K562 (cell line): Measurements from ENCODE around the gene CD4. TPM values are rescaled to one million over a fixed set of nuclear protein-coding genes. Genes with fewer than 3 reads are reported as not detected.

Experiments used
- AFF4 ChIP-seq: sonication (generic); formaldehyde crosslinking; IDR thresholded peaks from 2 replicates; pipeline ENCODE4 v1.8.0; 2023; ENCODE audit warnings: mild to moderate bottlenecking, missing genetic modification reagents
- ARID2 ChIP-seq: fragments of 450-650 bp; IDR thresholded peaks from 2 replicates; pipeline ENCODE4 v1.6.1; 2017; ENCODE audit warnings: antibody characterized with exemption, mild to moderate bottlenecking
- CBFB ChIP-seq: sonication (generic); formaldehyde crosslinking; IDR thresholded peaks from 2 replicates; pipeline ENCODE4 v1.4.0; 2020; ENCODE audit warnings: mild to moderate bottlenecking, missing genetic modification reagents
- DPF2 ChIP-seq: fragments of 450-650 bp; IDR thresholded peaks from 2 replicates; pipeline ENCODE4 v1.6.1; 2016
- FOSL1 ChIP-seq: fragments of 200-800 bp; sonication (Bioruptor generic); conservative IDR thresholded peaks from 2 replicates; pipeline ENCODE4 v1.6.1; 2016; ENCODE audit warnings: missing genetic modification characterization, missing compliant biosample characterization
- HDGF ChIP-seq: fragments of 450-650 bp; IDR thresholded peaks from 2 replicates; pipeline ENCODE4 v1.6.1; 2016
- HINFP ChIP-seq: fragments of 450-650 bp; conservative IDR thresholded peaks from 2 replicates; pipeline ENCODE4 v1.6.1; 2016; ENCODE audit warnings: missing genetic modification characterization, low read depth, mild to moderate bottlenecking, control low read depth, missing compliant biosample characterization
- MCM2 ChIP-seq: fragments of 450-650 bp; IDR thresholded peaks from 2 replicates; pipeline ENCODE4 v1.6.1; 2017; ENCODE audit warnings: low read depth, mild to moderate bottlenecking
- NR1H2 ChIP-seq: sonication (generic); formaldehyde crosslinking; IDR thresholded peaks from 2 replicates; pipeline ENCODE4 v1.4.0; 2020; ENCODE audit warnings: mild to moderate bottlenecking, missing genetic modification reagents
- PRMT5 ChIP-seq: sonication (generic); formaldehyde crosslinking; IDR thresholded peaks from 2 replicates; pipeline ENCODE4 v1.5.0; 2020; ENCODE audit warnings: missing genetic modification reagents
- RNF2 ChIP-seq: sonication (generic); IDR thresholded peaks from 2 replicates; pipeline ENCODE4 v1.6.1; 2016
- SIX5 ChIP-seq, 2 experiments: IDR thresholded peaks; 2 replicates each; pipeline ENCODE4 v1.6.1; 2011; ENCODE audit warnings: low read length in 2 of 2, borderline replicate concordance in 1 of 2, low read depth in 1 of 2, mild to moderate bottlenecking in 1 of 2, moderate library complexity in 1 of 2; ENCODE audit not compliant: insufficient read depth in 1 of 2
- TOE1 ChIP-seq, 2 experiments: fragments of 450-650 bp in 1 of 2; sonication (generic) in 1 of 2; formaldehyde crosslinking in 1 of 2; IDR thresholded peaks; 2 replicates each; pipeline versions ENCODE4 v1.7.1 to v1.8.0; 2016 to 2022; ENCODE audit warnings: borderline replicate concordance in 2 of 2, mild to moderate bottlenecking in 2 of 2, antibody characterized with exemption in 1 of 2, inconsistent platforms in 1 of 2, low read depth in 1 of 2, missing genetic modification reagents in 1 of 2, moderate library complexity in 1 of 2
- ZFP91 ChIP-seq: sonication (generic); formaldehyde crosslinking; IDR thresholded peaks from 2 replicates; pipeline ENCODE4 v1.8.0; 2022; ENCODE audit warnings: mild to moderate bottlenecking, missing genetic modification reagents
- ZNF121 ChIP-seq: sonication (generic); formaldehyde crosslinking; conservative IDR thresholded peaks from 2 replicates; pipeline ENCODE4 v1.8.0; 2022; ENCODE audit warnings: missing genetic modification reagents
- ZNF184 ChIP-seq: sonication (generic); formaldehyde crosslinking; IDR thresholded peaks from 2 replicates; pipeline ENCODE4 v1.5.0; 2020; ENCODE audit warnings: missing genetic modification reagents
- ZNF280A ChIP-seq: fragments of 450-650 bp; IDR thresholded peaks from 2 replicates; pipeline ENCODE4 v1.6.1; 2018; ENCODE audit warnings: mild to moderate bottlenecking, low read depth; ENCODE audit not compliant: partially characterized antibody
- ZNF695 ChIP-seq: fragments of 450-650 bp; formaldehyde crosslinking; IDR thresholded peaks from 2 replicates; pipeline ENCODE4 v1.4.0; 2020; ENCODE audit warnings: mild to moderate bottlenecking, moderate library complexity
- polyA plus RNA-seq, 8 experiments: library from polyadenylated mRNA; depleted of rRNA in 4 of 8; stranded (reverse) in 5 of 8; unstranded in 3 of 8; fragments of >200 nt; fragmentation: Nextera tagmentation in 2 of 8; fragmentation: Illumina TruSeq in 1 of 8; extraction: Ambion mirVana in 2 of 8; extraction: Trizol in 1 of 8; gene quantifications; 2 replicates each; pipeline versions ENCODE4 v1.2.1 to v1.2.3, GENCODE V29; 2011 to 2014; ENCODE audit warnings: inconsistent platforms in 1 of 8, missing spikeins in 1 of 8
- total RNA-seq, 7 experiments: library from RNA; depleted of rRNA in 6 of 7; stranded (reverse); fragments of >200 nt in 6 of 7; fragmentation: Illumina TruSeq in 2 of 7; extraction: Trizol in 2 of 7; gene quantifications; 2 replicates each; pipeline versions ENCODE4 v1.2.1 to v1.2.3, GENCODE V29; 2011 to 2021; ENCODE audit warnings: low replicate concordance in 1 of 7

Gene CD4
- total and polyA plus RNA-seq, 9 of the 15 experiments (the other 6 are each of a cell fraction or from before 2014, with no cell fraction given) = 0.06 to 0.27 (median 0.09) TPM; not detected in 5

- TF ChIP-seq HINFP (tag) = no peak
- peak; percentile 38; the same call in 1 of the 2 replicates for TF ChIP-seq RNF2
- TF ChIP-seq PRMT5 (CRISPR knock-in tag) = no peak
- TF ChIP-seq ZNF280A = no peak
- no peak for TF ChIP-seq CBFB
- TF ChIP-seq AFF4 = no peak
- TF ChIP-seq ZNF695 (CRISPR knock-in tag) = no peak
- peak; percentile 69; the same call in 1 of the 2 replicates for TF ChIP-seq DPF2
- TF ChIP-seq HDGF = 0 out of 2 replicates have a peak, but pooled peaks have one; percentile 76
- no peak for TF ChIP-seq ZNF184
- TF ChIP-seq ZNF121 = no peak
- no peak for TF ChIP-seq SIX5 (IDR thresholded peaks at IDR 0.05; ENCODE audit: borderline replicate concordance in 1 of 2, insufficient read depth in 1 of 2, low read depth in 1 of 2, low read length in 2 of 2)
- TF ChIP-seq MCM2 = no peak
- no peak for TF ChIP-seq FOSL1
- TF ChIP-seq TOE1 (IDR thresholded peaks at IDR 0.05; ENCODE audit: borderline replicate concordance) = peak; percentile 55; the same call in 1 of the 2 replicates
- TF ChIP-seq TOE1 (CRISPR knock-in tag; IDR thresholded peaks at IDR 0.05; ENCODE audit: borderline replicate concordance, low read depth) = no peak; the same call in 1 of the 2 replicates
- no peak for TF ChIP-seq NR1H2 (CRISPR knock-in tag)
- peak; percentile 78 for TF ChIP-seq ARID2
- no peak for TF ChIP-seq ZFP91
Observed at GRCh38 chr12:6778574-6779550, 10.5 kb upstream of the CD4 start (continued).
